Prostate gland (tissue), 2 donors: ENCODE results near the gene SRRM2.

Experiments
- POLR2A ChIP-seq: fragments of 450-650 bp; IDR thresholded peaks from one replicate; pipeline ENCODE4 v1.6.1; 2016; ENCODE audit warnings: antibody characterized with exemption, mild to moderate bottlenecking
- TF ChIP-seq, protein P1 (sequence below), 4 experiments: fragments of 200-600 bp in 2 of 4; fragments of 450-650 bp in 2 of 4; sonication (generic) in 2 of 4; IDR thresholded peaks; 1 replicate in 3 of 4; 2 replicates in 1 of 4; pipeline ENCODE4 v1.5.1; 2016 to 2019; ENCODE audit warnings: antibody characterized with exemption in 4 of 4, mild to moderate bottlenecking in 2 of 4, moderate library complexity in 2 of 4

DNA sequence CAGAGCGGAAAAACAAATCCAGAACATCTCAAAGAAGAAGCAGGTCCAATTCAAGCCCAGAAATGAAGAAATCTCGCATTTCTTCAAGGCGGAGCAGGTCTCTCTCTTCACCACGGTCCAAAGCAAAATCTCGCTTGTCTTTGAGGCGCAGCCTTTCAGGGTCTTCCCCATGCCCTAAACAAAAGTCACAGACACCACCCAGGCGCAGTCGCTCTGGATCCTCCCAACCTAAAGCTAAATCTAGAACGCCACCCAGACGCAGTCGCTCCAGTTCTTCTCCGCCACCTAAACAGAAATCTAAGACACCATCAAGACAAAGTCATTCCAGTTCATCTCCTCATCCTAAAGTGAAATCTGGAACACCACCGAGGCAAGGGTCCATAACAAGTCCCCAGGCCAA, 10.3 kb downstream of the SRRM2 start:
- no peak for TF ChIP-seq POLR2A
- TF ChIP-seq, protein P1, sequence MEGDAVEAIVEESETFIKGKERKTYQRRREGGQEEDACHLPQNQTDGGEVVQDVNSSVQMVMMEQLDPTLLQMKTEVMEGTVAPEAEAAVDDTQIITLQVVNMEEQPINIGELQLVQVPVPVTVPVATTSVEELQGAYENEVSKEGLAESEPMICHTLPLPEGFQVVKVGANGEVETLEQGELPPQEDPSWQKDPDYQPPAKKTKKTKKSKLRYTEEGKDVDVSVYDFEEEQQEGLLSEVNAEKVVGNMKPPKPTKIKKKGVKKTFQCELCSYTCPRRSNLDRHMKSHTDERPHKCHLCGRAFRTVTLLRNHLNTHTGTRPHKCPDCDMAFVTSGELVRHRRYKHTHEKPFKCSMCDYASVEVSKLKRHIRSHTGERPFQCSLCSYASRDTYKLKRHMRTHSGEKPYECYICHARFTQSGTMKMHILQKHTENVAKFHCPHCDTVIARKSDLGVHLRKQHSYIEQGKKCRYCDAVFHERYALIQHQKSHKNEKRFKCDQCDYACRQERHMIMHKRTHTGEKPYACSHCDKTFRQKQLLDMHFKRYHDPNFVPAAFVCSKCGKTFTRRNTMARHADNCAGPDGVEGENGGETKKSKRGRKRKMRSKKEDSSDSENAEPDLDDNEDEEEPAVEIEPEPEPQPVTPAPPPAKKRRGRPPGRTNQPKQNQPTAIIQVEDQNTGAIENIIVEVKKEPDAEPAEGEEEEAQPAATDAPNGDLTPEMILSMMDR (IDR thresholded peaks at IDR 0.05) = no peak
